Body of pancreas (tissue), 4 donors: ENCODE data around the gene RNASE12.

ENCODE experiments used
- POLR2A ChIP-seq, 3 donors: fragments of 450-650 bp; IDR thresholded peaks; one replicate each; pipeline ENCODE4 v1.6.1; 2016; ENCODE audit warnings: antibody characterized with exemption in 3 of 3, mild to moderate bottlenecking in 2 of 3
- TF ChIP-seq, protein P1 (sequence below), 7 experiments: fragments of 450-650 bp in 4 of 7; fragments of 200-600 bp in 3 of 7; sonication (generic) in 3 of 7; IDR thresholded peaks; one replicate each; pipeline ENCODE4 v1.5.1; 2016 to 2019; ENCODE audit warnings: antibody characterized with exemption in 7 of 7

DNA sequence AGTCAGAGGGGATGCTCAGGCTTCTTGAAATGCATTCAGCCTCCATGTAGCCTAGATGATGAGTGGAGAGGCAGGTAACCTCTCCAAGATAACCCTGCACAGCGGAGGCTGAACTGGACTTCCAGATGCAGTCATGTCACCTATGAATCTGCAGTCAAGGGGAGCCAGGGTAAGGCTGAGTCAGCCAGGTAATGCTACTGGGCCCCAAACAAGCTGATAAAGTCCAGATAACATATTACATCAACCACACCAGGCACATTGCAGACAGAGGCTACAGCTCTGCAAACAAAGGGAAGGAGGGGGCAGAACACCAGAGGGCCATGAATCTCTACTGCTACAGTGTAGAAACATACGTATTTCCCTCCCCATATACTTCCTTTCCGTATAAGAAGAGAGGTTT, 44.3 kb downstream of the RNASE12 start:
- TF ChIP-seq, protein P1, sequence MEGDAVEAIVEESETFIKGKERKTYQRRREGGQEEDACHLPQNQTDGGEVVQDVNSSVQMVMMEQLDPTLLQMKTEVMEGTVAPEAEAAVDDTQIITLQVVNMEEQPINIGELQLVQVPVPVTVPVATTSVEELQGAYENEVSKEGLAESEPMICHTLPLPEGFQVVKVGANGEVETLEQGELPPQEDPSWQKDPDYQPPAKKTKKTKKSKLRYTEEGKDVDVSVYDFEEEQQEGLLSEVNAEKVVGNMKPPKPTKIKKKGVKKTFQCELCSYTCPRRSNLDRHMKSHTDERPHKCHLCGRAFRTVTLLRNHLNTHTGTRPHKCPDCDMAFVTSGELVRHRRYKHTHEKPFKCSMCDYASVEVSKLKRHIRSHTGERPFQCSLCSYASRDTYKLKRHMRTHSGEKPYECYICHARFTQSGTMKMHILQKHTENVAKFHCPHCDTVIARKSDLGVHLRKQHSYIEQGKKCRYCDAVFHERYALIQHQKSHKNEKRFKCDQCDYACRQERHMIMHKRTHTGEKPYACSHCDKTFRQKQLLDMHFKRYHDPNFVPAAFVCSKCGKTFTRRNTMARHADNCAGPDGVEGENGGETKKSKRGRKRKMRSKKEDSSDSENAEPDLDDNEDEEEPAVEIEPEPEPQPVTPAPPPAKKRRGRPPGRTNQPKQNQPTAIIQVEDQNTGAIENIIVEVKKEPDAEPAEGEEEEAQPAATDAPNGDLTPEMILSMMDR (IDR thresholded peaks at IDR 0.05) = no peak
- TF ChIP-seq POLR2A (IDR thresholded peaks at IDR 0.05) = no peak
